HG03378 (cell line): Measurements from ENCODE around the gene KANK4.
"Not testable (repeated sequence)": the region's sequence is repeated elsewhere in the genome, so short reads cannot be mapped to it uniquely, and the experiment has no call there.

Experiments used
- ATAC-seq: cut with Tn5 transposase; IDR thresholded peaks from one replicate; pipeline ENCODE4 v1.9.1; 2021; ENCODE audit warnings: mild to moderate bottlenecking, moderate library complexity; ENCODE audit not compliant: unreplicated experiment

Gene KANK4

DNA sequence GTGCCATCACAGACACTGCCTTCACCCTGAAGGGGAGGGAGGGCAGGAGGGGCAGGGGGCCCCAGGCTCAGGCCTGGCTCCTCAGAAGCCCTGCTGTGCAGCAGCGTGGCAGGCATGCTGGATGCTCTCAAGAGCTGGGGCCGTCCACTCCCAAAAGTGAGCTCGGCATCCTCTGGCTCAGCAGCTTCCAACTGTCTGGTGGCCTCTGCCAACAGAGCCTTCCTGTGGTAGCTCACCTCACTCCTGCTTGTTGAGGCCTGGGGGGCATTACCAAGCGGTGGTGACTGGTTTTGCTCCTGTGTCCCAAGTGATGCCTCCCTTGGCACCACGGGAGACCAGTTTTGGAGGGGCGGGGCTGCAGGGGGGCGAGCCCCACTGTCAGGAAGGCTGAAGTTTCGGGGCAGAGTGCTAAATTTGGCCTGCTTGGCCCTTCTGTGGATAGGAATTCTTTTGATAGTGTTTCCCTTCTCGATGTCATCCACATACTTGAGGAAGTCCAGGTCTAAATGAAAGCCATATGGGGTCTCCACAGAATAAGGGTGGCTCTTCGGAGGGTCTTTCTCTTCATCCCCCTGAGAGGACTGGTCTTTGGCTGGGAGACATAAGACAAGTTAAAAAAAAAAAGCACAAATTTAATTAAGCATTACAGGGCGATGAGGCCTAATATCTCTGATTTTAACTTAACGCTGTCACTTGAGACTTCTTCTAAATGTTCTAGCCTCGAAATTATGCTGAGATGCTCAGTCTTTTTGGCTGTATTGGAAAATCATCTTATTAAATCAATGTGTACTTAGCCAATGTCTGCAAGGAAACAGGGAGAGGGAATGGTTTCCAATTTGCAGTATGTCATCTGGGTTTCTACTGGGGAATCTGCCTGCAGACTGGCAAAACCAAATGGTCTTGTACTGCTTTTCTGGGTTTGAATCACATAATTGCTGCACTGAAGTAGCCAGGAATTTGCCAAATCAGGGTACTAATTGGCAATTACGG, 44.4 kb downstream of the KANK4 start:
- no peak for ATAC-seq

DNA sequence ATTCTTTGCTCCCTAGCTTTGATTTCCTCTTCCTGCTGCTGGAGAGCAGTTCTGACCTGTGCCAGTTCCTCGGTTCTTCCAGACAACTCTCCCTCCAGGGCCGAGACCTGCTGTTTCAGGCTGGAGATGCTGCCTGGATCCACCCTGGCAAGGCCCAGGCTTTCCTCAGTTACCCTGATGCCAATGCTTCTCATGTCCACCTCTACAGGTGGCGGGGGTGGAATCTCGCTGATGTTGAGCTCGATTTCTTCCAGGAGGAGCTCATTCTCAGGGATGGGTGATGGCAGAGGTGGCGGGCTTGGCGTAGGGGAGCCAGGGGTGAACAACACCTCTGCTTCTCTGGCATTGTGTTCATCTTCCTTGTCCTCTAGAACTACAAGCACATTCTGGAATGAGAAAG, 45.3 kb downstream of the KANK4 start:
- no peak for ATAC-seq

DNA sequence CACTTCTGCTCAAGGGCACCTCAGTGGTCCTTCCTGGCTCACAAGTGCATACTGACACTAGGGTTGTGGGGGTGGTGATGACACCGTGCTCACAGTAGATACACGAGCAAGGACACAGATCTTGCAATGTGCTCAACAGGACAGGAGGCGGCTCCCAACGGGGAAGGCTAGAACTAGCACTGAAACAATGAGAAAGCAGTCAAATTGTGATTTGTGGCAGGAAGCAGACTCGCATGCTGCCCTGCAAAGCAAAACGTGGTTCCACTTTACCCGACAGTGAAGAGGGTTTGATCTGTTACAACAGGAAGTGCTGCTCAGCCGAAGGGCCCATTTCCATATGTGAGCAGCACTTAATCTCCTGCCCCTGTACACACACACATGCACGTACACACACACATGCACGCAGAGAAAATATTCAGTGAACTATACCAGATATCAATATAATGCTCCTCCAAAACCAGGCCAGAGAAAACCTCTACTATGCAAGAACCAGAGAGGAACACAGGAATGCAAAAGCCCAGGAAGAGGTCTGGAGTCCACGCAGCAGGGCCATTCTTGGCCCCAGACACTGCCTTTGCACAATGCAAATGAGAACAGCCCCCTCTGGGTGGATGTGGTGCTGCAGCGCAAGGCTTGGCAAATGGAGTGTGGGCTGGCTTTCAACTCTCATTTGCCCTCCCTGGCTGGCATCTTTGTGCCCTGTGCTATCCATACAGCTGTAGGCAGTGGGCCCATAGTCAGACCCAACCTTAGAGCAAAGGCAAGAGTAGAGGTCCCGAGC, 47.1 kb downstream of the KANK4 start:
- ATAC-seq: peak; percentile 90

DNA sequence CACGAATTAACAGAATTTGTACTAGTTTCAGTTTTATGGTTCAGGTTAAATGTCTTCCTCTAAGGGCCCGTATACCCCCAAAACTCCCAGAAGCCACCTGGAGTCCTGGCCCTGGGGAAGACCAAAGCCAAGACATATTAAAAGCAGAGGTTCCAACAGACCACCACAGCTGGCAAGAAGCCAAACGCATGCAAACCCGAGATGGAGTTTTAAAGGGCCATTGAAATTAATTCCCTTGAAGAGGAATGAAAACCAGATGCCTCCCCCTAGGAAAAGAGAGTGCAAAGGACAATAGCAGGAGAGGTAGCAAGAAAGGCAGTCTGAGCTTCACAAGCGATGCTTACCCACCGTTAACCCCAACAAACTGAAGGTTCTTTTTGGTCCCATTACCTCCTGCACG, 48.1 kb downstream of the KANK4 start:
- no peak for ATAC-seq

DNA sequence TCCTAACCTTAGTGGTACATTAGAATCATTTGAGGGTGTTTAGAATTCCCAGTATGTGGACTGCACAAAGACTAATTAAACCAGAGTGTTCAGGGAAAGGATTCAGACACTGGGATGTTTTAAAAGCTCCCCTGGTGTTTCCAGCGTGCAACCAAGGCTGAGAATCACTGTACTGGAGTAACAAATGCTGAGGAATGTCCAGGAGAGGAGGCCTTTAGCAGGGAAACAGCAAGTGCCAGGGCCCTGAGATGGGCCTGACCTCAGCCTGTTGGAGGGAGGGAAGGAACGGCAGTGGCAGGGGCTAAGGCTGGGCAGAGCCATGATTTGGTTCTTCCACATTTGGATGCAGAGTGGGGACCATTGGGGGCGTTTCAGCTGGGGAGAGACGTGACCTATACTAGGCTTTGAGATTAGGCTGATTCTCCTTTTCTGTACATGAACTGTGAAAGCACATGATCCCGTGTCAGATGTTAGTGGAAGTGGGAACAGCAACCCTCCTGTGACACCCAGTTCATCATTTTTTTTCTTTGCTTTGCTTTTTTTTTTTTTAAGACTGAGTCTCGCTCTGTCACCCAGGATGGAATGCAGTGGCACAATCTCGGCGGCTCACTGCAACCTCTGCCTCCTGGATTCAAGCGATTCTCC, 49.3 kb downstream of the KANK4 start:
- ATAC-seq: no peak

DNA sequence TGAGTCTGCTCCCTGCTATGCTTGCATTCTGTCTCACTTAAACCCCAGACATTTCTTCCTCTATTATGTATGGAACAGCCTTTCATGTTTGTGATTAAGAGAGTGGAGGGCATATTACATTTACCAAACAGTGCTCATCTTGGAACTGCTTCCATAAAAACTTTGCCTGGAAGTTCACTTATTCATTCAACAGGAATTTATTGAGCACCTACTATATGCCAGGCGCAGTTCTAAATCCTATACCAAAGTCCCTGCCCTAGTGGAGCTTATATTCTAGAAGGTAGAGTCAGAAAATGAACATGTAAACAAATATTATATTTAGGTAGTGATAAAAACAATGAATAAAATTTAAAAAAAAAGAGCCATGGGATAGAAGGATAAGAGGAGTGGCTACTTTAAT, 49.8 kb downstream of the KANK4 start:
- no peak for ATAC-seq

DNA sequence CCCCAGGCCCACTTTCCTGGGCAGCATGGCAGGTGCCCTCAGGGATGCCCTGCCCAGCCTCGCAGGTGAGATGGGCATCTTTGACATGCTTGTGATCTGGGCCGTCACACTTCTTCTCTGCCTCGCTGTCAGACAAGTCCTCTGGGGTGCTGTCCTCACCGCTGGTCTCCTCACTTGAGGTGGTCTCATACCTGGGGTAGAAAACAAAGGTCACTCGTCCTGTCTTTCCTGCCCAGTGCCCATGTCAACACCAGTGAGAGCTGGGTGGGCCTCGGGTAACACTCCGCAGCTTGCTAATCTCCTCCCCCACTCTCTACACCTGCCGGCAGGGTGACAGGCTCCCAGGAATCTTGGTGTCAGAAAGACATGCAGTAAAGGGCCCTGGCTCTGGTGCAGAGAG, 50.9 kb downstream of the KANK4 start:
- ATAC-seq: no peak

DNA sequence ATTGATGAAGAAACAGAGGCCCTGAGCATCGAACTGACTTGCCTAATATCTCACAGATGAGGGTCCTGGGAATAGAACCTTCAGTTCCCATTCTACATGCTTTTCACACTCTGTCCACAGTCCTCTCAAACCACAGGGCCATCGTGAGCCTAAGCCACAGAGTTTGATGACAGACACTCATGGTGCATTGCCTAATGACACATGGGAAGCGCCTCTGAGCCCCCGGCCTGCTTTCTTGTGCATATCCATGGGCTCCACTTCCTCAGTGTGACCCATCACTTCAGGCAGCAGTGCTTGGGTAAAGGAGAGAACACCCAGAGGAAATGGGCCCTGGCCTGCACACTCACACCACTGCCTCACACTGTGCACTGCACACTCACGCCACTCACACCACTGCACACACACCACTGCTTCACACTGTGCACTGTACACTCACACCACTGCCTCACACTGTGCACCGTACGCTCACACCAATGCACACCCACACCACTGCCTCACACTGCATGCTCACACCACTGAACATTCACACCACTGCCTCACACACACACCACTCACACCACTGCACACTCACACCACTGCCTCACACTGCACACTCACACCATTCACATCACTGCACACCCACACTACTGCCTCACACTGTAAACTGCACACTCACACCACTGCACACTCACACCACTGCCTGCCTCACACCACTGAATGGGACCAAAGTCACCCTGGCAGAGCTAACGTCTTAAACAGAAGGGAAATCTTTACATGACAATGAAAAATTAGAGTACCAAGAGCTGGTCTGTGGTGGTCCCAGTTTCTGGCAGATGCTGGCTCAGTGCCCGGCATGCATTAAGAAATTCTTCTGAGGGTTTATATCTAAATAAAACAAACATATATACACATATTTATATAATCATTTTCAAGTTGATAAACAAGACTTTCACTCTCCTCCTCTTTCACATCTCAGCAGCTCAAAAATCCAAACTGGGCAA, 53.0 kb downstream of the KANK4 start:
- no peak for ATAC-seq

DNA sequence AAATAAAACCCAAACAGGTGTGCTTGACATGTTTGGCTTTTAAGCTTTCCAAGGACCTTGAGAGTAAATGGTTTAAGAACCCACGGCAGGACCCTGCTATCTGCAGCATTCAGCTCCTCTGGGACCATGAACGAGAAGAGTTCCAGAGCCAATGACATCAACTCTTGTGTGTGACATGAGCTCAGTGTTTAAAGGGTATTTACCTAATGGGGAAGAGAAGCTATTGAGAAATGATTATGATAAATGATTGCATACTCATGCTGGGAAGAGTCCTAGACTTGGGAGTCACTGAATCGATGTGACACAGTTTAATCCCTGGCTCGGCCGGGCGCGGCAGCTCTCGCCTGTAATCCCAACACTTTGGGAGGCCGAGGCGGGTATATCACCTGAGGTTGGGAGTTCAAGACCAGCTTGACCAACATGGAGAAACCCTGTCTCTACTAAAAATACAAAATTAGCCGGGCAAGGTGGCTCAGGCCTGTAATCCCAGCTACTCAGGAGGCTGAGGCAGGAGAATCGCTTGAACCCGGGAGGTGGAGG, 55.4 kb downstream of the KANK4 start:
- ATAC-seq: no peak

DNA sequence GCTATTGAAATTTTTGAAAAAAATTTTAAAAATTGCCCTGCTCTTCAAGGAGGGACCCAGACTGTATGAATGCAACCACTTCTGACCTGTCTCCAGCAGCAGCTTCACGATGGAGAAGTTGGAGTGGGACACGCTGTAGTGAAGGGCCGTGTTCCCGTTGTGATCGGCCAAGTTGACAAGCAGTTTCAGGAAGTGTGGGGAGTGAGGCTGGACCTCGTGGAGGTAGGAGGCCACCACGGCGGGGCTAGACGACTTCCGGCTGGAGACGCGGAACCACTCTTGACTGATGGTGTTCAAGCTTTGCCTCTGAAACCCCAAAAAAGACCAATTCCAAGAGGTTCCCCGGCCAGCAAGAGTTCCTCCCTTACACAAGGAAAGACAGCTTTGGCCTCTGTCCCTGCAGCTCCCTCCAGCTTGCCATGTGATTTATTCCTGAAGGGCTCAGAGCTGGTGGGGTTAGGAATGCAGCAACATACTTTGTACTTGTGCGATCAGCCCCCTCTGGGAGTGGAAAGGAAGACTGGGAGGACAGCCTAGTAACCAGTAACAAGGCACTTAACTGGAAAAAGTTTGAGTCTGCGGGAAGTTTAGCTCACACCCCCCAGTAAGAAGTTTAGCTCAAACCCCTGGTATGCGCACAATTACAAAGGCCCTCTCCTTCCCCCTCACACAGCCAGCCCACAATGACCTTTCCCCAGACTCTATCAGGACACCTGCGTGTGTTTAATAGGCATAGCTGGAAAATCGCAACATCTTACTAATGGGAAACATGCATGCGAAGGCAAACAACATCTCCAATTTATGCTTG, 56.0 kb downstream of the KANK4 start:
- ATAC-seq: no peak

DNA sequence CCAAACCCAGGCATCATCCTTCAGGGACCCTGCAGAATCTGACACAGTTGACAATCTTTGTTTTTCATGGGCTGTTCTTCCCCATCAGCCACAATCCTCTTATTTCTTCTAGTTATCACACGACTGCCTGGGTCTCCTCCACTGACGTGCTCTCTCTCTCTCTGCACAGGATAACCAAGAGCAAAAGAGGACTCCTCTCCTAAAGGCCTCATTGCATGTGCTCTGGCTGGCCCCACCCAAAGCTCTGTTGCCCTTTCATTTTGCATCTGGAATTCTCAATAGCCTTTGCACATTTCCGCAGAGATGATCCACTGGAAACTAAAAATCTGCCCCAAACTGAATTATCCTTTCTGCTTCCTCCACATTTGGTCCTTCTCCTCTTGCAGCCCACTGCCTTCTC, 58.5 kb downstream of the KANK4 start:
- ATAC-seq: no peak

DNA sequence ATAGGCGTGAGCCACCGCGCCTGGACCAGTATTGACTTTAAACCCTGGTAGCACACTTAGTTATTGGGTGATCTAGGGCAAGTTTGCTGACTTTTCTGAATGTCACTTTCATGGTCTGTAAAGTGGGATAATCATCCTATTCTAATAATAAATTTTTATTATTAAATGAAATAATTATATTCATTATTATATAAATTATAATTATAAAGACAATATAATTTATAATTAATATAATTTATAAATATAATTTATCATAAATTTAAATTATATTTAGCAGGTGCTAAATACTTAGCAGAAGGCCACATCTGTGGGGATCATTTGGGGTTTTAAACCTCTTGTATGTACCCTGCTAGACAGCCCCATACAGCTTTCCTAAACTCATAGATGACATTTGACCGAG, 59.7 kb downstream of the KANK4 start:
- no peak for ATAC-seq

DNA sequence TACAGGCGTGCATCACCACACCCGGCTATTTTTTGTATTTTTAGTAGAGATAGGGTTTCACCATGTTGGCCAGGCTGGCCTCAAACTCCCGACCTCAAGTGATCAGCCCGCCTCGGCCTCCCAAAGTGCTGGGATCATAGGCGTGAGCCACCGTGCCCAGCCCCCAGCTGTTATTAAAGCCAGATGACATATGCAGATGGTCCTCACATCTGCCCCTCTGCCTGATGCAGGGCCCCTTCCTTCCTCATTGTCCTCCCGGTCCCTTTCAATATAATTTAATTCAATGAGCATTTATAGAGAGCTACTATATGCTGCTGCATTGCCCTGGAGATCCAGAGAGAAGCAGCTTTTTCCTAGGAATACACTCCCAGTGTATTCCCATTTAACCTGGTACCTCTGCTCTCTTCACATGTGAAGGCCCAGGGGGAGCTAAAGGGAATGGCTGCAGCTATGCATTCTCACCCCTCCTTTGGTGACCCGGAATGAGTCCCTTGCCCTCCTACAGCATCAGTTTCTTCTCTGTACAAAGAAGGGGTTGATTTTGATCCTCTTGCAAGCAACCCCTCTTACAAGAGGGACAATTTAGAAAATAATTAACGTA, 69.0 kb downstream of the KANK4 start:
- ATAC-seq: no peak

DNA sequence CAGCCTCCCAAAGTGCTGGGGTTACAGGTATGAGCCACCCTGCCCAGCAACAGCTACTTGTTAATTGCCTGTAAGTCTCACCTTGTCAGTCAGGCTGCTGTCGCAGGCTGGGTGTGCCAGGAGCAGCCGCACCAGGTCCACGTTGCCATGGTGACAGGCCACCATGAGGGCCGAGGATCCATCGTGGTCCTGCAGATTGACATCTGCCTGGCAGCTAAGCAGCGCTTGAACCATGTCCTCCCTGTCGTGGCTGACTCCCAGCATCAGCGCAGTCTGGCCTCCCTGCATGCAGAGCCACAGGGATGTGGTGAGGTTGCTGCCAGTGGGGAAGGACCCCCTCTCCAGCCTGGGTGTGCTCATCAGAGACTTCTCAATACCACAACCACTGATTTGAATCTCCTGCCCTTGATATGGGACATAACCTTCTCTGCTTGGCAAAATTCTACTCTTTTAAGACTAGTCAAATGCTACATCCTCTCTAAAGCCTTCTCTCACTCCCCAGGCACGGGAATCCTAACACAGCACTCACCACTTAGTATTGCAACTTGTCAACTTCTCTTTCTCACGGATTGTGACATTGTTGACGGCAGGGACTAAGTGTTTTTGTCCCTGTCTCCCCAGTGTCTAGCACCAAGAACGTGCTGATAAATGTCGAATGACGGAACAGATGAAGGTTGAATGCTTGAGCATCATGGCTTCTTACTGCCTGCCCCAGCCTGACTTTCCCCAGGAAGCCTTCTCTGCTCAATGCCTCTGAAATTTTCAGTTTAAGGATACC, 71.7 kb downstream of the KANK4 start:
- no peak for ATAC-seq

DNA sequence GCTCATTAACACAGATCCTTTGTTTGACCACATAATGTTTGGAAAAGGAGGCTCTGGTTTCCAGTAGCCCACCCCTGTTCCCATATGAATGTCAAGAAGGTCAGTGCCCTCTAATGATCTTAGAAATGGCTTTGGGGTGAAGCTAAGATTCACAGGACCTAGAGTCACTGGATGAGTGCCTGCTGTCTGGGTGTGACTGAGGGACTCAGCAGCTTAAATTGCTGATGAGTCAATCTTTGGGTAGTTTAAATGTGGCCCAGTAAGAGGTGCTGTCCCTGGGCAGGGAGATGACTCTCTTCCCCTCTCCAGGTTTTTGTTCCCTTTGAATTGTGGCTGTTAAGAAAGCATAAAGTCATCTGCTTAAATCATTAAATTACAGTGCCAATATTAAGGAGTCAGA, 74.0 kb downstream of the KANK4 start:
- no peak for ATAC-seq

DNA sequence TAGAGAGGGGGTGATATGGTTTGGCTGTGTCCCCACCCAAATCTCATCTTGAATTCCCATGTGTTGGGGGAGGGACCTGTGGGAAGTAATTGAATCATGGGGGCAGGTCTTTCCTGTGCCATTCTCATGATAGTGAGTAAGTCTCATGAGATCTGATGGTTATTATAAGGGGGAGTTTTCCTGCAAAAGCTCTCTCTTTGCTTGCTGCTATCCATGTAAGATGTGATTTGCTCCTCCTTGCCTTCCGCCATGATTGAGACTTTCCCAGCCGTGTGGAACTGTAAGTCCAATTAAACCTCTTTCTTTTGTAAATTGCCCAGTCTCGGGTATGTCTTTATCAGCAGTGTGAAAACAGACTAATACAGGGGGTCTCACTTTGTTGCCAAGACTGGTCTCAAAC, 74.9 kb downstream of the KANK4 start:
- ATAC-seq: not testable (repeated sequence)

DNA sequence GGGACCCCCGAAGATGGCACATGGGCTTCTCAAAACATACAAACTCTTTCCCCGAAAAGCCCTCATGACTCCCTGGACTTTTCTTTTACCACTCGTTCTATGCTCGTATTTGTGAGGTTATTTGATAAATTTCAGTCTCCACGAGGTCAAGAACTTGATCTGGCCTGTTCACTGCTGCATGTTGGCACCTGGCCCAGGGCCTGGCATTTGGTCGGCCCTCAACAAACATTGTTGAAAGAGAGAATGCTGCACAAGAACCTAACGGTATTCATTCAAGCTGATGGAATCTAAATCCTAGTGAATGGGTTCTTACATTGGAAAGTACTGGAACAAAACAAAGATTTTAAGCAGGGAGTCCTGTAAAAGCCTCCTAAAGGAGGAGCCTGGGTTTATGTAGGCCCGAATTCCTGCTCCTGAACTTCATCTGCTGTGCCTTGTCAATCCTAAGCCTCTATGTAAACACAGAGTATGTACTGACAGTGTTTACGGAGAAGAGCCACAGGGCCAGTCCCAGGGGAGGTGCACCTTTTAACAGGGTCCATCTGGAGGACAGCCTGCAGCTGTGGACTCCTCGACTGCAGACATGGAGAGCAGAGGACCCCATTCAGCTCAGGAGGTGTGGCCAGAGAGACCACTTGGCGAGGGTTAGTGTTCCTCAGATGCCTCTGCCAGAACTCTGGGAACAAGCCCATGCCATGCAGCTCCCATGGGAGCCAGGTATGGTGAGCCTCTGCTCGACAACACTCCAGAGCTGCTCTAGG, 77.7 kb downstream of the KANK4 start:
- ATAC-seq: no peak
